Fibroblast of lung (primary cell): Measurements from ENCODE around the gene FAM156A.
A peak's percentile ranks its signal among the peaks of the same experiment; 100 is the strongest.

Experiments
- EZH2 ChIP-seq: IDR thresholded peaks from 2 replicates; pipeline ENCODE4 v1.5.1; 2012; ENCODE audit warnings: low read length, control low read depth, mild to moderate bottlenecking; ENCODE audit errors: missing control alignments
- TF ChIP-seq, protein P1 (sequence below), 2 donors: IDR thresholded peaks in 1 of 2; conservative IDR thresholded peaks in 1 of 2; 1 replicate in 1 of 2; 2 replicates in 1 of 2; pipeline ENCODE4 v1.5.1; 2011 to 2012; ENCODE audit warnings: low read length in 2 of 2, control low read depth in 1 of 2, inconsistent platforms in 1 of 2, low read depth in 1 of 2, mild to moderate bottlenecking in 1 of 2

DNA sequence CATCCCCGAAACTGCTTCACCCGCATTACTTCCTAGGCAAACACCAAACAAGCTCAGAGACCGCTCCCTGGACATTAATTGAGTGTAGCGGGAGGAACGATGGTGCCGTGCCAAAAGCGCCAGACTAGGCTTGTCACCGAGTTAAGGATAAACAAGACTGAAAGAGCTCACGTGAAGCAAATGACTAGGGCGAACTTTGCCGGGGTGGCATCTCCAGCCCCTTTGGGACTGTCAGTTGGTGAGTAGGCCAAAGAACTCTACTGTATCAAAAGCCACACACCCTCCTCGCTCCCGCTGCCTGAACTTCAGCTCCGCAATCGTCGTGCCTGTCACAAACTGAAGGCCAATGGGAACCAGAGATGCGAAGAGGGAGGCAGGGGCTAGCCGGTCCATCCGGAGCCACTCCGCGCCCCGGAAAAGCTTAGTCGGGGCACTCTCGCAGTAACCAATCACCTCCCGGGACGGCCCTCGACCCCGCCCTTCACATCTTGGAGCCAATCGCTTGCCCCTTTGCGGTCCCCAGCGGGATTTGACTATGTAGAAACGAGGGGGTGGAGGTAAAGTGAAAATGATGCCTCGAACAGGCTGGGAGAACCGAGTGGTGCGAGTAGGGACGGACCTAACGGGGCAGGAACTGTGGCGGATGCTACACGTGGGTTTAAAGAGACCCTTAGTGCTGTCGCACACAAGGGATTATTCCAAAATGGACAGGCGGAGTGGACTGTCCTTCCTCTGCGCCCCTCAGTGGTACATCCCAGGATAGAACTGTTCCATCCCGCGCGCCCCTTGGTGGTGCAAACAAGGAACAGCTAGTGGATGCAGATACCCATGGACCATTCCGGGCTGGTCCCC is 37.0 kb upstream of the FAM156A start:
- TF ChIP-seq, protein P1, sequence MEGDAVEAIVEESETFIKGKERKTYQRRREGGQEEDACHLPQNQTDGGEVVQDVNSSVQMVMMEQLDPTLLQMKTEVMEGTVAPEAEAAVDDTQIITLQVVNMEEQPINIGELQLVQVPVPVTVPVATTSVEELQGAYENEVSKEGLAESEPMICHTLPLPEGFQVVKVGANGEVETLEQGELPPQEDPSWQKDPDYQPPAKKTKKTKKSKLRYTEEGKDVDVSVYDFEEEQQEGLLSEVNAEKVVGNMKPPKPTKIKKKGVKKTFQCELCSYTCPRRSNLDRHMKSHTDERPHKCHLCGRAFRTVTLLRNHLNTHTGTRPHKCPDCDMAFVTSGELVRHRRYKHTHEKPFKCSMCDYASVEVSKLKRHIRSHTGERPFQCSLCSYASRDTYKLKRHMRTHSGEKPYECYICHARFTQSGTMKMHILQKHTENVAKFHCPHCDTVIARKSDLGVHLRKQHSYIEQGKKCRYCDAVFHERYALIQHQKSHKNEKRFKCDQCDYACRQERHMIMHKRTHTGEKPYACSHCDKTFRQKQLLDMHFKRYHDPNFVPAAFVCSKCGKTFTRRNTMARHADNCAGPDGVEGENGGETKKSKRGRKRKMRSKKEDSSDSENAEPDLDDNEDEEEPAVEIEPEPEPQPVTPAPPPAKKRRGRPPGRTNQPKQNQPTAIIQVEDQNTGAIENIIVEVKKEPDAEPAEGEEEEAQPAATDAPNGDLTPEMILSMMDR (conservative IDR thresholded peaks at IDR 0.05 in 1 of 2, IDR thresholded peaks at IDR 0.05 in 1 of 2; ENCODE audit: low read depth in 1 of 2, low read length in 2 of 2) = peak; percentile 47 to 67
- TF ChIP-seq EZH2 = no peak
